Dermis lymphatic vessel endothelial cell (primary cell): Measurements from ENCODE around the gene CCL23. TPM values are rescaled to one million over a fixed set of nuclear protein-coding genes. Genes with fewer than 3 reads are reported as not detected.

Experiments
- total RNA-seq: library from RNA; depleted of rRNA; stranded (reverse); fragments of >200 nt; gene quantifications from 2 replicates; pipeline ENCODE4 v1.2.1, GENCODE V29; 2014

The CCL23 gene, protein sequence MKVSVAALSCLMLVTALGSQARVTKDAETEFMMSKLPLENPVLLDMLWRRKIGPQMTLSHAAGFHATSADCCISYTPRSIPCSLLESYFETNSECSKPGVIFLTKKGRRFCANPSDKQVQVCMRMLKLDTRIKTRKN
- 0.26 and 0.33 TPM in 2 replicates for total RNA-seq

DNA sequence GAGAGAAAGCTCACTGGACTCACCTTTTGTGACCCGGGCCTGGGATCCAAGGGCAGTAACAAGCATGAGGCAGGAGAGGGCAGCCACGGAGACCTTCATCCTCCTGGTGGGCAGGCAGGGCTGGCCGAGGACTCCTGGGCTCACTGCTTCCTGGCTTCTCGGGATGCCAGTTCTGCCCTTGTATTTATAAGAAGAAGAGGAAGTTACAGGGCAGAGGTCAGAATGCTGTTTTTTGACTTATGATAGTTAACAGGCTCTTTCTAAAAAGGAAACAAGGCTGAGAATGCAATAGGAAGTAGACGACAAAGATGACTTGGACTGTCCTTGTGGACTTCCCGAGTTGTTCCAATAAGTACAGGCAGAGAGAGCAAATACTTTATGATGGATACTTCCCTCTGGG lies at the start of gene CCL23:
TSS of gene CCL23 (minus strand) at position 174 of the 400 bp plus-strand sequence. CDS start at position 99, 75 bp downstream.

DNA sequence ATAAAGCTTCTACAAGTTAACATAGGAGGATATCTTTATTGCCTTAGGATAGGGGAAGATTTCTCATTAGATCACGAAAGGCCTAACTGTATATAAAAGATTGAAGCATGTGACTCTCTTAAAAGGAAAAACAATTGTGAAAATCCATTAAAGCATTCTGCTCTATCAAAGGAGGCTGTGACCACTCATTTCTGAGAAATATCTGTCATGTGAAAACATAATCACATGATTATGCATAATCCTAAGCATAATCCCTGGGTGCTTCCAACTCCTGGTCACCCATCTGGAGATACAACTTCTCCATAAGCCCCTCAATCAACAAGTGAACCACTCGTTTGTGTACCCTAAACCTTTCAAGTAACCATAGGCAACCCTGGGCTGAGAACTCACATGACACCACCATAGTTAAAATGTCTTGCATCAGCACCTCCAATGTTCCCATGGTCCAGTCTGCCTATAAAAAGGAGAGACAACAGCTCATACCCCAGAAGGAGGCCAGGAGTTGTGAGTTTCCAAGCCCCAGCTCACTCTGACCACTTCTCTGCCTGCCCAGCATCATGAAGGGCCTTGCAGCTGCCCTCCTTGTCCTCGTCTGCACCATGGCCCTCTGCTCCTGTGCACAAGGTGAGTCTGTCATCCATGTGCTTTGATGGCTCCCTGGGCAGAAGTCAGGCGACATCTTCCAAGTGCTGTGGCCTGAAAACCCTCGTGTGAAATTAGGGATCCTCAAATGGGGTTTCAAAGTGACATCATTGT lies 46.2 kb upstream of the CCL23 start, which contains the start of gene CCL18:
TSS of gene CCL18 (plus strand) at position 487 of the 756 bp plus-strand sequence. CDS start at position 558, 71 bp downstream.

DNA sequence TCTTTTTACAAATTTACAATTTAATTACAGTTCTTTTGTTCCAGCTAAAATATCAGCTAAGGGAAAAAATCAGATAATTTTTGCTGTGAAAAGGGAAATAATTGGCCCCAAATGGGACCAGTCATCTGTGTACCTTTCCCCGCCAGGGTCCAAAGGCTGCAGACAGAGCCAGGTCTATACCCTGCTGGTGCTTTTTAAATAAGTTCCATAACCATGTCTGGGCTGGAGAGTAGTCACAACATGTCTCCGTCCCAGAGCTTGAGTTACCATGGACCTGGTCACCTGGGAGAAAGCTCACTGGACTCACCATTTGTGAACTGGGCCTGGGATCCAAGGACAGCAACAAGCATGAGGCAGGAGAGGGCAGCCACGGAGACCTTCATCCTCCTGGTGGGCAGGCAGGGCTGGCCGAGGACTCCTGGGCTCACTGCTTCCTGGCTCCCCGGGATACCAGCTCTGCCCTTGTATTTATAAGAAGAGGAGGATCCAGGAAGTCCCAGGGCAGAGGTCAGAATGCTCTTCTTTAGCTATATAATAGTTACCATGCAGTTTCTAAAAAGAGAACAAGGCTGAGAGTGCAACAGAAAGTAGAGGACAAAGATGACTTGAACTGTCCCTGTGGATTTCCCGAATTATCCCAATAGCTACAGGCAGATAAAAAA lies 16.5 kb downstream of the CCL23 start, which contains the start of gene CCL15:
TSS of gene CCL15 (minus strand) at position 444 of the 662 bp plus-strand sequence. CDS start at position 383, 61 bp downstream.

DNA sequence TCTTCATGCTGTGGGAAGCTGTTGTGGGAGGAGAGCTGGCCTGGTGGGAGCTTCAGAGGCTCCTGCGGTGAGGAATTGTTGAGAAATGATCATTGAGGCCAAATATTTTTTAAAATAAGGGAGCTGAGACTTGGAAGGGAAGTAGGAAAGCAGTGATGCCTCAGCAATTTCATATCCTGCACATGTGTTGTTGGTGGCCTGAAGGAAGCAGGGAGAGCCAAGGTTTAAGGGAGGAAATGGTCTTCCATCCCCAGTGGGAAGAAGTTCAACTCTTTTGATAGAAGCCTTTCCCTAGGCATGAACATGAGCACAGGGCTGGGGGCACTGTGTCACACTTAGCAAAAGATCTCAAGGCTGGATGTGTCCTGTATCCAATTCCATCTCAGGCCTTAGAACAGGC lies 31.1 kb downstream of the CCL23 start, which contains the start of gene CCL14:
TSS of gene CCL14 (minus strand) at position 87 of the 400 bp plus-strand sequence. CDS start at position 7, 80 bp downstream.

DNA sequence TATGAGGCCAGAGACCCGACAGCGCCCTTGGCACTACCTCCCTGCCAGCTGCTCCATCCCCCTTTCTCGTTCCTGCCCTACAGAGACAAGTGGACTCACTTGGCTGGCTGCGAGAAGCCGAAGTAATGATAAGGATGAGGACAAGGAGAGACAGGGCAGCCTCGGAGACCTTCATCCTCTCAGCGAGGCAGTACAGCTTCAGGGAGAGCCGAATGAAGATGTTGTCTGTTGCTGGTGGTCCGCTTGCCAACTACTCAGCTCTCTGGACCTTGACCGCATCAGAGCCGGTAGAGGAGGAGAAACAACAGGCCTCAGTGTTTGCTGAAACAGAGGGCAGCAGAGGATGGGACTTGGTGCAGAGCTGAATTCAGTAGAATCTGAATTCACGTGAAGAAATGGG lies 36.5 kb downstream of the CCL23 start, which contains the start of gene CCL16:
TSS of gene CCL16 (minus strand) at position 252 of the 400 bp plus-strand sequence. CDS start at position 175, 77 bp downstream.

Other genes with a start within 250 kb of the CCL23 start
- gene MMP28, start 222.3 kb downstream of the CCL23 start, total RNA-seq, result 0.33 and 0.60 TPM in 2 replicates
- gene TAF15, start 208.5 kb downstream of the CCL23 start, total RNA-seq, result 74.9 and 97.3 TPM in 2 replicates
- not detected in 2 replicates for gene HEATR9, start 149.1 kb downstream of the CCL23 start, total RNA-seq
- gene CCL5, start 137.6 kb downstream of the CCL23 start, total RNA-seq, result 0.33 and 0.34 TPM in 2 replicates
- 0.22 TPM in 1 of 2 replicates, not detected in the other for gene RDM1, start 87.2 kb downstream of the CCL23 start, total RNA-seq
- gene LYZL6, start 74.3 kb downstream of the CCL23 start, total RNA-seq, result not detected in 2 replicates
- gene CCL16, start 36.5 kb downstream of the CCL23 start, total RNA-seq, result 0.11 and 0.26 TPM in 2 replicates
- 9.1 and 12.5 TPM in 2 replicates for gene CCL14, start 31.2 kb downstream of the CCL23 start, total RNA-seq
- not detected in 2 replicates for gene CCL15, start 16.4 kb downstream of the CCL23 start, total RNA-seq
- gene CCL18, start 46.3 kb upstream of the CCL23 start, total RNA-seq, result not detected in 2 replicates
- not detected in 2 replicates for gene CCL3, start 72.2 kb upstream of the CCL23 start, total RNA-seq
- gene CCL4, start 85.9 kb upstream of the CCL23 start, total RNA-seq, result not detected in 2 replicates
- gene TBC1D3B, start 158.7 kb upstream of the CCL23 start, total RNA-seq, result 0.43 and 1.5 TPM in 2 replicates
- gene CCL3L1, start 178.8 kb upstream of the CCL23 start, total RNA-seq, result not detected in 2 replicates
- gene CCL4L2, start 193.1 kb upstream of the CCL23 start, total RNA-seq, result not detected in 2 replicates
- 0.11 TPM in 1 of 2 replicates, not detected in the other for gene TBC1D3I, start 246.6 kb upstream of the CCL23 start, total RNA-seq